GM21717 (cell line): Measurements from ENCODE around the gene EPC2.
A peak's percentile ranks its signal among the peaks of the same experiment; 100 is the strongest.

Source experiments
- ATAC-seq: cut with Tn5 transposase; IDR thresholded peaks from one replicate; pipeline ENCODE4 v1.9.1; 2021; ENCODE audit warnings: mild to moderate bottlenecking, moderate library complexity; ENCODE audit not compliant: unreplicated experiment

The EPC2 gene

DNA sequence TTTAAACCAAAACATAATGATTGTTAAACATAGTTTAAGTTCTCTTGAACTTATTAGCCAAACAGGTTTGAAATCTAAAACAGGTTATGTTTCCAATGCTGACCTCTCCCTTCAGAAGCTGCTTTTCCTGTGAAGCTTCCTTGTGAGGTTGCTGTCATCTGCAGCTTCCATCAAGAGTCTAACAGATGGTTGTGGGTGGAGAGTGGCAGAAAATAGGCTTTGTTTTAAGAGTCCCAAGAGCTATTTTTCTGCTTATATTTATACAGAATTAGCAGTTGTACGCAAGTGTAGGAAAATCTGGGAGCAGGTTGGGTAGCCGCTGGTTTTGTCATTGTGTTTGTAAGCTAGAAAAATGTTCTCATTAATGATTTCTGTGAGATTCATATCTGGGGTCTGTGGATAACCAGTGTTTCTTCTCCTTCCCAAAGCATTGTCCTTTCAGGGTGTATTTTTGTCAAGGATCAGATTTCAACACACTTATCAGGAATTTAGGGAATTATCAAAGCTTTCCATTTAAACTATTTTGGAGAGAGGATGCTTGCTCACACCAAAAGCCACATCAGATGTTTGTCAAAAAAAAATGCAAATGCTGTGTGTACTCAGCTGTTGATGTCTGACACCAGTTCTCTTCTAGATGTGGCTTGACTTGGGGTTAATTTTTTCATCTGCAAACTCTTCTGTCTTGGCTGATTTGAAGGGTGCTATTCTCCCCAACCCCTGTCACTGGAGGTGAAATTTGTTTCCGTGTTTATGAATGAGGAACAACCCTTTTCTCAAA is 152.4 kb downstream of the EPC2 start:
- ATAC-seq = no peak

- no peak for ATAC-seq
Observed at GRCh38 chr2:148802448-148803220, 158.1 kb downstream of the EPC2 start.

- no peak for ATAC-seq
Observed at GRCh38 chr2:148810081-148810480, 165.5 kb downstream of the EPC2 start.

GRCh38 chr2:148812306-148812705 is 167.8 kb downstream of the EPC2 start:
- no peak for ATAC-seq

GRCh38 chr2:148813603-148814065 is 169.1 kb downstream of the EPC2 start:
- ATAC-seq = peak; percentile 99

GRCh38 chr2:148814143-148814859 is 169.8 kb downstream of the EPC2 start:
- ATAC-seq = peak; percentile 2

DNA sequence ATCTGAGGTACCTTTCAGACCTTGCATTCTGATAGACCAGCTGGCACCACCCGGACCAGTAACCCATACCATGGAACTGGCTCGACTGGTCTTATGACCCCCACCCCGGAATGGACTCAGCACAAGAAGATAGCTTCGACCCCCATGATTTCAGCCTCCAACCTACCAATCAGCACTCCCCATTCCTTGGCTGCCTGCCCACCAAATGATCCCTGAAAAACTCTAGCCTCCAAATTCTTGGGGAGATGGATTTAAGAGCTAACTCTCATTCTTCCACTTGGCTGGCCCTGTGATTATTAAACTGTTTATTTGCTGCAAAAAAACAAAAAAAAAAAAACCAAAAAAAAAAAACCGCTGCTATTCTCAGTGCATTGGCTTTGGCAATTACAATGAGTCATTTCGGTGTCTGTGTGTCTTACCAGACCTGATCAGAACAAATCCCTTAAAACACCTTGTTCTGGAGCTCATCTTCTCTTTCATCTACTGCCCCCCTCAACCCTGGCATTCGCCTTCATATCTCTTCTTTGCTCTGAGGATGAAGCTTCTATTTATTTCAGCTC is 170.4 kb downstream of the EPC2 start:
- ATAC-seq = no peak

DNA sequence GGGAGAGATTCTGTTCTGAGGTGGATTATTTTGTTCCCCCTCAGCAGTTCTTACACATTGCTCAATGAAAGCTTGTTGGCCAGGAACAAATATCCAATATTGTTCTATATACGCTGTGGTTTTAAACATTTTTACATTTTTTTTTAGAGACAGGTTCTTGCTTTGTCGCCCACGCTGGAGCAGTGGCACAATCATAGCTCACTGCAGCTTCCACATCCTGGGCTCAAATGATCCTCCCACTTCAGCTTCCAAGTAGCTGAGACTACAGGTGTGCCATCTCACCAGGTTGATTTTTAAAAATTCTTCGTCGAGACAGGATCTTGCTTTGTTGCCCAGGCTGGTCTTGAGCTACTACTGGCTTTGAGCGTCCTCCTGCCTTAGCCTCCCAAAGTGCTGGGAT is 171.6 kb downstream of the EPC2 start:
- no peak for ATAC-seq

DNA sequence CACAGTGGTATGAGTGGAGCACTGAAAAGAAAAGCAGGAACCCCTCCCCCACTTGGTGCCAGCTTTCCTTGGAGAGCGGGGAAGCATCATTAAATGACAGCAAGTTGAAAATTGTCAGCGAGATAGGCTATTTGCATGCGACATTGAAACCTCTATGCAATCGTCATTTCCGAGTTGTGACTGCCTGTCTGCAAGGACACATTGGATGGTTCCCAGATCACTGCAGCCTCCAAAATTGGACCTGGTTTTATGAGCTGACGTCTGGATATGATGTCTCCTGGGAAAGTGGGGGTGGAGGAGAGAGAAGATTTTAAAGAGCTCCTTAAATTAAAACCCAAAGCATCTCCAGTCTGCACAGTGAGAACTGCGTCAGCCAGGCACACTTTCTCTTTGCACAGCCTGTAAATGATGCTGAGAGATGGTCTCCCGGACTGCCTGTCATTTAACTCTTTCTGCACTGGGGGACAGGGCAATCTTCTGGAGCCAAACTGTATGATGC is 172.7 kb downstream of the EPC2 start:
- ATAC-seq = no peak

GRCh38 chr2:148819019-148819585 is 174.6 kb downstream of the EPC2 start:
- no peak for ATAC-seq

- no peak for ATAC-seq
Observed at GRCh38 chr2:148824190-148824589, 179.6 kb downstream of the EPC2 start.

DNA sequence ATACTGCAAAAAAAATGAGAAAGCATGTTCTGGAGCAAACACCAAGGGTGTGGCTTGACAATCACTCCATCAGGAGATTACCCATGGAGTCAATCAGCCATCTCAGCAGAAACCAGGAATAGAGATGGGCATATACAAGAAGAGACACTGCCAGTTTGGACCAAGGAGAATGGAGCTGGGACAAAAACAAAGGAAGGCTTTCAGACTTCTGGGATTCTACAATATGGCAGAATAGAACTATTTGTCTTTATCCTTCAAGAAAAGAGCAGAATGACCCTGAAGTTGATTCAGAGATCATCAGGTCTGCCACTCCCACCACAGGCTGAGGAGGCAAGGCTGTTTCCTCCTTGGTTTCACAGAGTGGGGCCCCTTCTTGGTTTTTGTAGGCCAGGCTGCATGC is 182.2 kb downstream of the EPC2 start:
- no peak for ATAC-seq

DNA sequence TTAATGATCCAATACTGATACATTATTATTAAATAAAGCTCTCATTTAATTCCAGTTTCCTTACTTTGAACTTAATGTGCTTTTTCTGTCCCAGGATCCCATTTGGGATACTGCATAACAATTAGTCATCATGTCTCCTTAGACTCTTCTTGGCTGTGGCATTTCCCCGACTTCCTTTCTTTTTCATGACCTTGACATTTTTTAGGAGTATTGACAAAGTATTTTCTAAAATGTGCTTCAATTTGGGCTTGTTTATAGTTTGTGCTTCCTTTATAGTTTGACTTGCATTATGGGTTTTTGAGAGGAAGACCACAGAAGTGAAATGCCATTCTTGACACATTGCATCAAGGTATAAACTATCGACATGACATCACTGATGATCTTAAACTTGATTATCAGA is 184.4 kb downstream of the EPC2 start:
- no peak for ATAC-seq

- ATAC-seq = no peak
Observed at GRCh38 chr2:148829618-148830017, 185.1 kb downstream of the EPC2 start.

DNA sequence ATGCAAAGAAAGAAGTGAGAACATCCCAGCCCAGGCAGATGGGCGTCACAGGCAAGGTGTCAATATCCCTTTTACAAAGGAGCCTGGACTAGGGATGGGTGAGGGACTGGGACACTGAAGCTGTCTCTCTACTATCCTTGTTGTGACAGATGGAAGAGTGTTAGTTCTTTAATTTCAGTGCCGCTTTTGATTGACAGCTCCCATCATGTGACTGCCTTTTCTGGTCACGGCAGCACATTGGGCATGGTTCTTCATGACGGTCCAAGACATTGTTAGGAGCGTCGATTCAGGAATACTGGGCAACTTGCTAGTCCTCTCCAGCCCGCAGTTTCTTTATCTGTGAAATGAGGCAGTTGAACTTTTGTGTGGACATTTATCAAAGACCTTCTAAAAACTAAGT is 188.1 kb downstream of the EPC2 start:
- no peak for ATAC-seq
